Skeletal muscle tissue (tissue), 4 donors: Measurements from ENCODE around the gene MRAP. TPM values are rescaled to one million over a fixed set of nuclear protein-coding genes. Genes with fewer than 3 reads are reported as not detected.

Source experiments
- H3K27ac ChIP-seq: one replicate; pipeline ENCODE4 v1.7.0; 2013; ENCODE audit warnings: mild to moderate bottlenecking, low read depth, low read length, inconsistent platforms
- H3K27me3 ChIP-seq, 3 donors: one replicate each; pipeline ENCODE4 v1.7.0; 2013; ENCODE audit warnings: low read length in 3 of 3; ENCODE audit not compliant: control insufficient read depth in 3 of 3, insufficient read depth in 3 of 3
- H3K36me3 ChIP-seq, 3 donors: one replicate each; pipeline ENCODE4 v1.7.0; 2013; ENCODE audit warnings: low read length in 3 of 3; ENCODE audit not compliant: control insufficient read depth in 3 of 3, insufficient read depth in 3 of 3
- H3K4me1 ChIP-seq, 3 donors: one replicate each; pipeline ENCODE4 v1.7.0; 2013; ENCODE audit warnings: low read length in 3 of 3, mild to moderate bottlenecking in 3 of 3; ENCODE audit not compliant: control insufficient read depth in 3 of 3, insufficient read depth in 3 of 3
- H3K4me3 ChIP-seq, 3 donors: one replicate each; pipeline ENCODE4 v1.7.0; 2013; ENCODE audit warnings: low read length in 3 of 3
- H3K9ac ChIP-seq, 3 donors: one replicate each; pipeline ENCODE4 v1.7.0; 2013; ENCODE audit warnings: low read length in 3 of 3, mild to moderate bottlenecking in 3 of 3, moderate library complexity in 2 of 3, low read depth in 1 of 3
- H3K9me3 ChIP-seq, 3 donors: one replicate each; pipeline ENCODE4 v1.7.0; 2013; ENCODE audit warnings: low read length in 3 of 3; ENCODE audit not compliant: control insufficient read depth in 3 of 3
- total RNA-seq: library from RNA; depleted of rRNA; stranded (reverse); fragments of >200 nt; gene quantifications from one replicate; pipeline ENCODE4 v1.2.3, GENCODE V29; 2014
- donor health status: Osteomylitis.

MRAP gene
- total RNA-seq, 1 donor from 2014 or later, result 2.6 TPM

GRCh38 chr21:32351428-32351827 is 52.8 kb downstream of the MRAP start:
- H3K4me3 ChIP-seq, result no peak overlapping the region
- no peaks in the 10 kb centered on the region for H3K4me1 ChIP-seq
- no peaks in the 10 kb centered on the region for H3K27me3 ChIP-seq
- H3K27ac ChIP-seq, result no peak overlapping the region
- H3K9ac ChIP-seq, result no peak overlapping the region
- H3K36me3 ChIP-seq, result peaks cover 84 to 96% (median 91%) of the 10 kb centered on the region in 3 donors
- no peaks in the 10 kb centered on the region for H3K9me3 ChIP-seq

GRCh38 chr21:32352526-32352925 is 53.9 kb downstream of the MRAP start:
- Histone ChIP-seq H3K4me3 (no peak overlapping the region), H3K9ac (no peak overlapping the region), H3K4me1 (no peaks in the 10 kb centered on the region), H3K27ac (no peak overlapping the region), H3K27me3 (no peaks in the 10 kb centered on the region), H3K9me3 (no peaks in the 10 kb centered on the region), H3K36me3 (peaks cover 80 to 95% (median 89%) of the 10 kb centered on the region in 3 donors)

DNA sequence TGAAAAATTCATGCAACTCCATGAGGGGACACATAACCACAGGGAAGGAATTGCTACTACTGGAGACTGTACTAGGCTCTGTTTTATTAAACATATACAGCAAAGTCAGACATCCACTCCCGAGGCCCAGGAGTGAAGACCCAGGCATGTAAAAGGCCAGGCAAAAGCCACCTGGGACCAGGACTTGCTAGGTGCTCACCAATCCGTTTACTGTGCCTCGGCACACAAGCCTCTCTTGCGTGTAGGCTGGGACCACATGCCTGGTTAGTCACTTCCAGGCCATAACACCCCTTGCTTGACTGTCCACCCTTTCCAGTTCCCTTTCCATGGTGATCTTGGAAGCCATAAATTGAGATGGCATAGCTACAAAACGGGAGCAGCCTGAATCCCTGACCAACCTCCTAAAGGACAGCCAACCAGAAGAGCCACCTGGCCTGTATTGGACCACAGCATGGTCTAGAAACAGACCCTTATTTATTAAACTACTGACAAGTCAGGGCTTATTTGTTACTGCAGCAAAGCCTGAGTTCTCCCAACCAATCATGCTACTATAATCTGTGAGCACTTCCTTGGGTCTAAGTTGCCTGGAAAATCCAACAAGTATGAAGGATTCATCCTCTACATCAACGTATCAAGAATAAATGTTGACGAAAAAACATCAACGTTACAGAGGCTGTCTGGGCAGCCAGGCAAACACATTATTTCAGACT is 54.5 kb downstream of the MRAP start:
- H3K9ac ChIP-seq, result no peak overlapping the region
- H3K27me3 ChIP-seq, result no peaks in the 10 kb centered on the region
- H3K36me3 ChIP-seq, result peaks cover 77 to 95% (median 87%) of the 10 kb centered on the region in 3 donors
- H3K4me3 ChIP-seq, result no peak overlapping the region
- H3K27ac ChIP-seq, result no peak overlapping the region
- H3K9me3 ChIP-seq, result no peaks in the 10 kb centered on the region
- no peaks in the 10 kb centered on the region for H3K4me1 ChIP-seq

- no peaks in the 10 kb centered on the region for H3K9me3 ChIP-seq
- H3K27me3 ChIP-seq, result no peaks in the 10 kb centered on the region
- no peaks in the 10 kb centered on the region for H3K4me1 ChIP-seq
- peaks cover 84 to 98% (median 90%) of the 10 kb centered on the region in 3 donors for H3K36me3 ChIP-seq
- no peak overlapping the region for H3K9ac ChIP-seq
- H3K27ac ChIP-seq, result no peak overlapping the region
- no peak overlapping the region for H3K4me3 ChIP-seq
These were observed 58.3 kb downstream of the MRAP start for GRCh38 chr21:32356874-32357395.

DNA sequence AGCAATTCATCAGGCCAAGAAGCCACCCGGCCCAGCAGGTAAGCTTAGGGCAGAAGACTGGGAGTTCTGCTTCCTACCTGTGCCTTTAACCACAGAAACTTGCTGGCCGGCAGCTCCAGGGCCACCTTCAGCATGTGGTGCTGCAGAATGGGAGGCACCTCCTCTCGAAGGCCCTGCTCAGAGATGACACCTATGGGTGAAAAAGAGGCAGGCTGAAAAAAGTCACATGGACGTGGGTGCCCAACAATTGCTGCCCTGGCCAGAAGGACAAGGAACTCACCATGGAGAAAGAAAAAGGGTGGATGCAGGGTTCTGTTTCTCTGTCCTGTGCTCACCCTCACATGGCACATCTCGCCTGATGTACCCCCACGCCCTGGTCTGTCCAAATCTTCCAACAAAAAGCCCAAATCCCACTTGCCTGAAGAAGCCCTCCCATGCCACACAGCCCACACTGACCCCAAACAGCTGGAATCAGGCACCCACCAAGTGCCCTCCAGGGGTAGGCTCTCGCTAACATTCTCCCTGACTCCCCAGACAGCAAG is 61.1 kb downstream of the MRAP start:
- H3K36me3 ChIP-seq, result peaks cover 66 to 91% (median 80%) of the 10 kb centered on the region in 3 donors

GRCh38 chr21:32360401-32360975 is 61.8 kb downstream of the MRAP start:
- Histone ChIP-seq H3K4me1 (peaks cover 0 to 8% (median 5%) of the 10 kb centered on the region in 3 donors), H3K4me3 (no peak overlapping the region), H3K27ac (no peak overlapping the region), H3K36me3 (peaks cover 62 to 85% (median 78%) of the 10 kb centered on the region in 3 donors), H3K9ac (no peak overlapping the region), H3K27me3 (no peaks in the 10 kb centered on the region), H3K9me3 (no peaks in the 10 kb centered on the region)

More for the DNA sequence above, 61.1 kb downstream of the MRAP start:
- H3K4me3 ChIP-seq, result no peak overlapping the region
- no peaks in the 10 kb centered on the region for H3K9me3 ChIP-seq
- peaks cover 0 to 7% (median 2%) of the 10 kb centered on the region in 3 donors for H3K4me1 ChIP-seq
- H3K9ac ChIP-seq, result no peak overlapping the region
- H3K27me3 ChIP-seq, result no peaks in the 10 kb centered on the region
- H3K27ac ChIP-seq, result no peak overlapping the region

Other genes with a start within 250 kb of the MRAP start
- 5.7 TPM for gene MIS18A, start 19.8 kb upstream of the MRAP start, total RNA-seq
- 21.4 TPM for gene URB1, start 94.2 kb downstream of the MRAP start, total RNA-seq
- gene EVA1C, start 113.9 kb downstream of the MRAP start, total RNA-seq, result 0.52 TPM